Neuronal stem cell (in vitro differentiated cells): ENCODE measurements around the gene FOXP1.

ENCODE experiments used
- DNase-seq: peaks from one replicate; pipeline ENCODE4 v3.0.0-alpha.2; 2013; ENCODE audit warnings: low spot score
- H2AFZ ChIP-seq: one replicate; pipeline ENCODE4 v1.6.1; 2013; ENCODE audit warnings: mild to moderate bottlenecking, low read length, inconsistent platforms
- H2AK5ac ChIP-seq: 2 replicates; pipeline ENCODE4 v1.6.1; 2013; ENCODE audit warnings: low read depth, mild to moderate bottlenecking, inconsistent platforms, low read length, moderate library complexity, mixed read lengths
- H2BK120ac ChIP-seq: 2 replicates; pipeline ENCODE4 v1.6.1; 2013; ENCODE audit warnings: low read depth, mild to moderate bottlenecking, inconsistent platforms, low read length, moderate library complexity, mixed read lengths
- H2BK12ac ChIP-seq: one replicate; pipeline ENCODE4 v1.6.1; 2013; ENCODE audit warnings: low read length, inconsistent platforms
- H2BK15ac ChIP-seq: 2 replicates; pipeline ENCODE4 v1.6.1; 2013; ENCODE audit warnings: mild to moderate bottlenecking, low read length, inconsistent platforms, mixed read lengths
- H2BK5ac ChIP-seq: one replicate; pipeline ENCODE4 v1.6.1; 2013; ENCODE audit warnings: inconsistent platforms, mild to moderate bottlenecking, low read length, moderate library complexity
- H3K14ac ChIP-seq: one replicate; pipeline ENCODE4 v1.6.1; 2013; ENCODE audit warnings: low read length, inconsistent platforms
- H3K18ac ChIP-seq: 2 replicates; pipeline ENCODE4 v1.6.1; 2013; ENCODE audit warnings: low read length, inconsistent platforms
- H3K23ac ChIP-seq: 2 replicates; pipeline ENCODE4 v1.6.1; 2013; ENCODE audit warnings: low read depth, mild to moderate bottlenecking, mixed read lengths, low read length, inconsistent platforms; ENCODE audit not compliant: poor library complexity
- H3K27ac ChIP-seq: replicated peaks from 3 replicates; pipeline ENCODE4 v1.5.1; 2013; ENCODE audit warnings: low read length, inconsistent platforms
- H3K27me3 ChIP-seq, 3 experiments: 2 replicates each; pipeline ENCODE4 v1.6.1; 2013; ENCODE audit warnings: low read length in 3 of 3, mild to moderate bottlenecking in 2 of 3, inconsistent platforms in 1 of 3, low read depth in 1 of 3, mixed read lengths in 1 of 3, moderate library complexity in 1 of 3; ENCODE audit not compliant: control insufficient read depth in 3 of 3, insufficient read depth in 3 of 3
- H3K36me3 ChIP-seq, 2 donors: replicated peaks in 1 of 2; 2 replicates each; pipeline ENCODE4 v1.6.1; 2013; ENCODE audit warnings: low read length in 2 of 2; ENCODE audit not compliant: control insufficient read depth in 2 of 2, insufficient read depth in 2 of 2
- H3K4ac ChIP-seq: 2 replicates; pipeline ENCODE4 v1.6.1; 2013; ENCODE audit warnings: inconsistent platforms, mild to moderate bottlenecking, low read length, moderate library complexity
- H3K4me1 ChIP-seq, 2 donors: 1 replicate in 1 of 2; 2 replicates in 1 of 2; pipeline ENCODE4 v1.6.1; 2013; ENCODE audit warnings: low read length in 2 of 2, low read depth in 1 of 2; ENCODE audit not compliant: control insufficient read depth in 2 of 2, insufficient read depth in 1 of 2
- H3K4me2 ChIP-seq: one replicate; pipeline ENCODE4 v1.6.1; 2013; ENCODE audit warnings: mild to moderate bottlenecking, low read length, inconsistent platforms; ENCODE audit not compliant: insufficient read depth, poor library complexity, severe bottlenecking
- H3K4me3 ChIP-seq, 2 donors: 2 replicates each; pipeline ENCODE4 v1.5.1; 2013; ENCODE audit warnings: low read length in 2 of 2, mild to moderate bottlenecking in 2 of 2, inconsistent platforms in 1 of 2, moderate library complexity in 1 of 2
- H3K79me1 ChIP-seq: one replicate; pipeline ENCODE4 v1.6.1; 2013; ENCODE audit warnings: low read depth, mild to moderate bottlenecking, inconsistent platforms, low read length, moderate library complexity
- H3K9ac ChIP-seq: one replicate; pipeline ENCODE4 v1.6.1; 2013; ENCODE audit warnings: mild to moderate bottlenecking, low read depth, low read length, inconsistent platforms; ENCODE audit not compliant: poor library complexity
- H3K9me3 ChIP-seq, 2 donors: replicated peaks in 1 of 2; 2 replicates each; pipeline versions ENCODE3 to v1.6.1; 2013; ENCODE audit warnings: low read length in 2 of 2, mild to moderate bottlenecking in 2 of 2, inconsistent platforms in 1 of 2, low read depth in 1 of 2, mixed read lengths in 1 of 2, moderate library complexity in 1 of 2; ENCODE audit not compliant: control insufficient read depth in 2 of 2, insufficient read depth in 1 of 2
- H4K8ac ChIP-seq: one replicate; pipeline ENCODE4 v1.6.1; 2013; ENCODE audit warnings: low read depth, mild to moderate bottlenecking, inconsistent platforms, low read length, moderate library complexity
- H4K91ac ChIP-seq: one replicate; pipeline ENCODE4 v1.6.1; 2013; ENCODE audit warnings: low read length, low read depth, mild to moderate bottlenecking, inconsistent platforms; ENCODE audit not compliant: poor library complexity
- WGBS, 2 donors: extraction: QIAGEN DNeasy Blood & Tissue Kit; methylation state at CpG; one replicate each; pipeline ENCODE4 v1.1.7; 2013; ENCODE audit warnings: missing lambda C conversion rate in 2 of 2, mixed read lengths in 1 of 2; ENCODE audit not compliant: insufficient read length in 2 of 2, insufficient replicate concordance in 1 of 2; ENCODE audit errors: extremely low coverage in 2 of 2; 5-methylcytosine and 5-hydroxymethylcytosine counted together

The FOXP1 gene

GRCh38 chr3:71269906-71270305, 313.6 kb downstream of the FOXP1 start:
- Histone ChIP-seq H3K27ac (no peak overlapping the region), H3K18ac (no peak overlapping the region), H2BK120ac (no peak overlapping the region), H2BK5ac (no peak overlapping the region), H3K9me3 (no peaks in the 10 kb centered on the region), H3K4me2 (no peak overlapping the region), H3K9ac (no peak overlapping the region), H3K4ac (no peak overlapping the region), H3K23ac (no peak overlapping the region), H4K8ac (no peak overlapping the region), H3K79me1 (no peaks in the 10 kb centered on the region), H3K27me3 (no peaks in the 10 kb centered on the region), H3K36me3 (no peaks in the 10 kb centered on the region), H2BK15ac (no peak overlapping the region), H4K91ac (no peak overlapping the region), H3K4me1 (peaks cover 3 to 5% of the 10 kb centered on the region in 2 donors), H2AFZ (no peak overlapping the region), H3K14ac (no peak overlapping the region), H2AK5ac (no peak overlapping the region), H2BK12ac (no peak overlapping the region), H3K4me3 (no peak overlapping the region)
- WGBS, 2 donors, result no CpG with 5 or more reads among the region's 8 CpGs
- no peak for DNase-seq

GRCh38 chr3:71268462-71268999, 315.0 kb downstream of the FOXP1 start:
- no peak for DNase-seq
- no peak overlapping the region for H4K8ac ChIP-seq
- no peak overlapping the region for H2BK12ac ChIP-seq
- no peak overlapping the region for H2BK15ac ChIP-seq
- no peaks in the 10 kb centered on the region for H3K79me1 ChIP-seq
- no peak overlapping the region for H3K27ac ChIP-seq
- H3K18ac ChIP-seq, result no peak overlapping the region
- H3K9me3 ChIP-seq, result no peaks in the 10 kb centered on the region
- H3K4ac ChIP-seq, result no peak overlapping the region
- H3K9ac ChIP-seq, result no peak overlapping the region
- no peak overlapping the region for H3K14ac ChIP-seq
- no peak overlapping the region for H3K23ac ChIP-seq
- no peak overlapping the region for H3K4me3 ChIP-seq
- H3K36me3 ChIP-seq, result no peaks in the 10 kb centered on the region
- no peak overlapping the region for H4K91ac ChIP-seq
- no peak overlapping the region for H2BK120ac ChIP-seq
- WGBS, 2 donors, result no CpG with 5 or more reads among the region's 5 CpGs
- H2BK5ac ChIP-seq, result no peak overlapping the region
- H2AK5ac ChIP-seq, result no peak overlapping the region
- H2AFZ ChIP-seq, result no peak overlapping the region
- no peaks in the 10 kb centered on the region for H3K27me3 ChIP-seq
- no peak overlapping the region for H3K4me2 ChIP-seq
- peaks cover 0 to 3% of the 10 kb centered on the region in 2 donors for H3K4me1 ChIP-seq

GRCh38 chr3:71266875-71267274, 316.7 kb downstream of the FOXP1 start:
- Histone ChIP-seq H2BK15ac (no peak overlapping the region), H2BK12ac (no peak overlapping the region), H3K18ac (no peak overlapping the region), H3K4me3 (no peak overlapping the region), H2AFZ (no peak overlapping the region), H4K91ac (no peak overlapping the region), H4K8ac (no peak overlapping the region), H2AK5ac (no peak overlapping the region), H2BK5ac (no peak overlapping the region), H3K27me3 (no peaks in the 10 kb centered on the region), H3K23ac (no peak overlapping the region), H3K4me1 (peaks cover 0 to 2% of the 10 kb centered on the region in 2 donors), H3K36me3 (no peaks in the 10 kb centered on the region), H2BK120ac (no peak overlapping the region), H3K9ac (no peak overlapping the region), H3K14ac (no peak overlapping the region), H3K4ac (no peak overlapping the region), H3K27ac (no peak overlapping the region), H3K79me1 (no peaks in the 10 kb centered on the region), H3K4me2 (no peak overlapping the region), H3K9me3 (no peaks in the 10 kb centered on the region)
- WGBS, 2 donors, result no CpG with 5 or more reads among the region's 1 CpG
- DNase-seq, result no peak

- Histone ChIP-seq H3K18ac (no peak overlapping the region), H2AK5ac (no peak overlapping the region), H4K8ac (no peak overlapping the region), H2BK120ac (no peak overlapping the region), H2BK5ac (no peak overlapping the region), H3K27ac (no peak overlapping the region), H3K9me3 (no peaks in the 10 kb centered on the region), H3K9ac (no peak overlapping the region), H4K91ac (no peak overlapping the region), H3K14ac (no peak overlapping the region), H3K4me3 (no peak overlapping the region), H3K79me1 (no peaks in the 10 kb centered on the region), H2BK12ac (no peak overlapping the region), H3K4me2 (no peak overlapping the region), H2BK15ac (no peak overlapping the region), H3K36me3 (no peaks in the 10 kb centered on the region), H3K23ac (no peak overlapping the region), H3K4ac (no peak overlapping the region), H3K27me3 (no peaks in the 10 kb centered on the region), H2AFZ (no peak overlapping the region), H3K4me1 (peaks cover 0 to 2% of the 10 kb centered on the region in 2 donors)
- DNase-seq, result no peak
- no CpG with 5 or more reads among the region's 9 CpGs for WGBS, 2 donors
Observed at GRCh38 chr3:71265365-71265915, 318.1 kb downstream of the FOXP1 start.
